ENCODE data around the gene PTGER2.

GRCh38 chr14:52365071-52365470 lies 51.0 kb downstream of the PTGER2 start:
- no peak for TF ChIP-seq YY1 (IDR thresholded peaks at IDR 0.05; ENCODE audit: insufficient read depth, insufficient read length)
- TF ChIP-seq ZNF274 (IDR thresholded peaks at IDR 0.05; ENCODE audit: low read depth, low read length) = no peak

Data from NT2/D1 (cell line).